Upper lobe of left lung (tissue), 4 donors: ENCODE data around the gene PSMB5.

ENCODE experiments used
- EP300 ChIP-seq, 4 donors: sonication (generic); formaldehyde crosslinking; IDR thresholded peaks; one replicate each; pipeline ENCODE4 v1.5.1; 2017; ENCODE audit warnings: antibody characterized with exemption in 4 of 4, control low read depth in 2 of 4
- POLR2AphosphoS5 ChIP-seq, 2 donors: sonication (generic); formaldehyde crosslinking; IDR thresholded peaks; one replicate each; pipeline ENCODE4 v1.5.1; 2017; ENCODE audit warnings: antibody characterized with exemption in 2 of 2

DNA sequence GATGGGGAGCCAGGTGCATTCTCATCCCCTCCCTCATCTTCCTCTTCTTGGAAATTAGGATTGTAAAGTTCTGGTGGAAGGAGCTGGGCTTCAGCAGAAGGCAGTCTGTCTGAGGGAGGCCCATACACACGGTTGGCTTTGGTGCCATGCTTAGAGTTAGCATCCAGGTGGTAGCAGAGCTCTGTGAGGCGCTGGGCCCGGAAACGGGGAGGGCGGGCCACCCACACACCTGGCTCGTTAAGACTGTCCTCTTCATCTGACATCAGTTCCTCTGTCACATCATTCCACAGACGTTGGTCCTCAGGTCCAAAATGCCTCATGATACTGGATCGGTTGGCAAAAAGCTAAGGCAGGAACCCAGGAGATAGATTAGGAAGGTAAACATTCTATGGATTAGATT is 47.4 kb downstream of the PSMB5 start:
- no peak for TF ChIP-seq POLR2AphosphoS5 (IDR thresholded peaks at IDR 0.05)
- no peak for TF ChIP-seq EP300 (IDR thresholded peaks at IDR 0.05)
